GM21825 (cell line): ENCODE results near the gene RBL2.
"Not testable (repeated sequence)": the region's sequence is repeated elsewhere in the genome, so short reads cannot be mapped to it uniquely, and the experiment has no call there.

Source experiments
- ATAC-seq: cut with Tn5 transposase; IDR thresholded peaks from one replicate; pipeline ENCODE4 v1.9.1; 2021; ENCODE audit warnings: mild to moderate bottlenecking, moderate library complexity; ENCODE audit not compliant: unreplicated experiment

Gene RBL2

DNA sequence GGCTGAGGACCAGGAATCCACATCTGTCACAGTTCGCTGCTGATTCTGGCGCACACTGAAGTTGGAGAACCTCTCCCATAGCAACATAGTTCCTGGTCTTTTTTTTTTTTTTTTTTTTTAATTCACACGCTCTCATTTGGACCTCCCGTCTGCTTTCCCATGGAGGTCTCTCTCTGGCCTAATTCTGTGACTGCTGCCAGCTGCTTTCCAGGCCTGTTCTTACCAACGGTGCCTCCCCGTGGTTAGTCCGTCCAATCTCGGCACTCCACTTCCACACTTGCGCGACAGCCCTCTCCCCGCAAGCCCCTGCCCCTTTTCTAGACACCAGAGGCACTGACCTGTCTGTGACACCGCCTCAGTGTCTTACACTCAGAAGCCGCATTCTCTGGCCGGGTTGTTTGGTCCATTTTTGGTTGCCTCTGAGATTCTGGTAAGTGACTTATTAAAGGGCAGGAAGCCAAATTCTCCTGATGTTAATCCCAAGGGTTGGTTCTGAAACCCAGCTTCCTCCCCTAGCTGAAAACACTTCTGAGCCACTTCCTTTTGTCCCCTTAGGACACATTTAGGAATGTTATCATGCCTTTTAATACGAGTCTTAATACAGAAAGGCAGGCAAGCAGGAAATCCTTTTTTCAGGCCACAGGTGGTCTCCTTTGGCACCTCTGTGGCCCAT is 69.9 kb downstream of the RBL2 start:
- no peak for ATAC-seq

DNA sequence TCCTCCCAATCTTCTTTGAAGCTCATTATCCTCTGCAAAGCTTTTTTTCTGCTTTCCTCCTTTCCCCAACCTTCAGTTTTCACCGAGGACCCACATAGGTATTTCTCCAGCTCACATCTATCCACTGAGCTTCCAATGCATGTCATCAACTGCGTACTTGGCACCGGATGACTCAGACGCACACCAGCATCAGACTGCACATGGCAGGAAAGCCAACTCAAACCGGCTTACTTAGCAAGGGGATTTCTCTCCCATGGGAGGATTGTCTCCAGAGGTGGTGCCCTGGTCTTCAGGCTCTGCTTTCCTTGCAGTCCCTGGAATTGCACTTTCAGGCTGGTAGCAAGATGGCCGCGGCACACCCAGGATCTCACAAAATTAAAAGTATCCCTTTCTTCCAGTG is 70.4 kb downstream of the RBL2 start:
- no peak for ATAC-seq

DNA sequence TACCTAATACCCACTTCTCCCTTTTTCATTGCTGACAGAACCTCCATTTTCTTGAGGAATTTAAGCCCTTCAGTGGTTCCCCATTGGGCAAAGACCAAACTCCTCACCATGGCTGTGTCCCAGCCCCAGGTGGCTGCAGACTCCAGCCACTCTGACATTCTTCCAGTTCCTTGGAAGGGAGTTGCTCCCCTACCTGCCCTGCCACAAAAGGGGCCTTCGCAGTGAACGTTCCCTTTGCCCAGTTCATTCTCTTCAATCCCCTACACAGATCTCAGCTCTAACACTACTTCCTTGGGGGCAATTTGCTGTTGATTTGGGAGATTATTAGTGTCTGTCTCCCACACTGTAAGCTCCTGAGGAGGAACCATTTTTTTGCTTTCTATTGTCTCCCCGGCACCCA is 72.0 kb downstream of the RBL2 start:
- no peak for ATAC-seq

DNA sequence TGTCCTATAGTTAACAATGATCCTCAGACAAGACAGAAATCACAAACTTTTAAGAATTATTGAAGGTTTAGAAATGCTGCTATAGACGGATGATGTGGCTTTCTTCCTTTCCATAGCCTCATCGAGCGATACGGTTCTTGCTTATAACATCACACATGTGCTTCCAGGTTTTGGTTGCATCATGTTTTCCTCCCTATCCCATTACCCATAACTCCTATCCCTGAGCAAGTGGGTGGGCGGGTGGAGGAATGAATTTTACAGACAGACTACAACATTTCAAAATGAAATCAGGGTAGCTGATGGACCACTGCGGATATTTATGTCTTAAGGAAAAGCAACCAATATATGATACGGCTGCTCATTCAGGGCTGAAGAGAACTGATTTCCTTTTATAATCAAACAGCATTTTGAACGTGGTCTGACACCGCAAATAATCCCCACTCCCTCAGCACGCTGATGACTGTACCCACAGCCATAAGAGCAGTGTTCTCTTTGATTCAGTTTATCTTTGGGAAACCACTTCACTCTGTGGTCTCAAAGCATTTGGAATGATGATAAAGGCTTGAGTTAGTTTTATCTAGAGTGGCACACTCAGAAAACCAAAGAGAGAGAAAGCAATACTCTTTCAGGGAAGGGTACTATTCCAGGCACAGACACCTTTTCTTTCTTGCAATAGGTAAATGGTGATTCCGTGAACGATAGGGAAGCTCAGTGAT is 73.4 kb downstream of the RBL2 start:
- no peak for ATAC-seq

DNA sequence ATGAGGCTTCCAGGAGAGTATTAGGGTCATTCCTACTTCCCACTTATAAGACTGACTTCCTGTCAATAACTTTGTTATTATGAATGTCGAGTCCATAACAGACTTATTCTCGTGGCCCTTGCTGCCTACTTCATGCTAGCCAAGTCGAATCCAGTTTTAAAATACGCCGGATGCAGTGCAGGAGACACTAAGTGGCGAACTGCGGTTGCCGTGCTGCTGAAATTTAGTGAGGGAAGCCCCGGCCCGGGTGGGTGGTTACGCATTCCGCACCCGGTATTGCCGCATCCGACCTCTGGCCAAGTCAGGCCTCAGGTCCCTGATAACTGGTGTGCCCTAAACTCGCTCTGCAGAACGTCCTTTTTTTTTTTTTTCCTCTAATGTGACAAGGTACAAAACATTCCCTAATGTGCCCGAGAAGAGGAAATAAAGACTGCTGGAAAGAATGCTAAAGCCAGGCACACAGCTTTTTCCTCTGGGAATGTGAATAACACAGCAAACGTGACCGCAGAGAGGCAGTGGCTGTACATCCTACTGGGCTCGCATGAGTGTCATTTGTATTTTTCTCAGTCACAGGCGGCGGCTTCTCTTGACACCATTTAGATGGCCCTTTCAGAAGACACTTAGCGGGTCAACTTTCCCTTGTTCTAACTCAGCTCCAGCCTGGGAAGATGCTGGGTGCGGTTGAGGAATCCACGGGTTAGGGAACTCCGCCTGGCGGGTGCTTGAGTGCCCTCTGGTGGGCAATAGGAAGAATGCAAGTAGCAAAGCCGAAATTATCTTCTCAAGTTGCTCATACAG is 75.8 kb downstream of the RBL2 start:
- ATAC-seq, result no peak

DNA sequence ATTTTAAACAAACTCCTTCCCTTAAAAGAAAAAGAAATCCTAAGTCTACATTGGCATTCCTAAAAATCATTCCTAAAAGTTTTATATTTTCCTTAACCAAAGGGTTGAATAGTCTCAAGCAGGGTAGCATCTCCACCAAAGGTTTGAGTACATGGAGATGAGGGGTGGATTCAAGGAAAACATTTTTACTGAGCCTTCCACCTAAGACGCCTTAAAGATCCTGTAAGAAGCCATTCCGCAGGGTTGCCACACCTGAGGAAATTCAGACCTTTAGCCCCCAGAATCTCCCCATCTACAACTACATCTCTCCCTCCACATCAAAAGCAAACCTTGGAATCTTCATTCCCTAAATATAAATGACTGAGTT is 76.4 kb downstream of the RBL2 start:
- no peak for ATAC-seq

DNA sequence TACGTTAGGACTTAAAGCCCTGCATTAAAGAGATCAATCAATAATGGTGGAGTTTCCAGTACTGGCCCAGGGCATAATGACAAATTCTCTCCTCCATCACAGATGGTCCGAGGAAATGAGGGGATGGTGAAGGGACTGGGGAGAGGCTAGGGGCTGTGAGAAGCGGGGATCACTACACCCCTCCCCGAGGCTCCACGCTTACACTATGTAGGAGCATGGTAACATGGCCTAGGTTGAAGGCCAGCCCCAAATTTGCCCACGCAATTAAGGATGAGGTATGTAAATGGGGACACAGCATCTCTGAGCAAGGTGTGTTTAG is 76.8 kb downstream of the RBL2 start:
- no peak for ATAC-seq

DNA sequence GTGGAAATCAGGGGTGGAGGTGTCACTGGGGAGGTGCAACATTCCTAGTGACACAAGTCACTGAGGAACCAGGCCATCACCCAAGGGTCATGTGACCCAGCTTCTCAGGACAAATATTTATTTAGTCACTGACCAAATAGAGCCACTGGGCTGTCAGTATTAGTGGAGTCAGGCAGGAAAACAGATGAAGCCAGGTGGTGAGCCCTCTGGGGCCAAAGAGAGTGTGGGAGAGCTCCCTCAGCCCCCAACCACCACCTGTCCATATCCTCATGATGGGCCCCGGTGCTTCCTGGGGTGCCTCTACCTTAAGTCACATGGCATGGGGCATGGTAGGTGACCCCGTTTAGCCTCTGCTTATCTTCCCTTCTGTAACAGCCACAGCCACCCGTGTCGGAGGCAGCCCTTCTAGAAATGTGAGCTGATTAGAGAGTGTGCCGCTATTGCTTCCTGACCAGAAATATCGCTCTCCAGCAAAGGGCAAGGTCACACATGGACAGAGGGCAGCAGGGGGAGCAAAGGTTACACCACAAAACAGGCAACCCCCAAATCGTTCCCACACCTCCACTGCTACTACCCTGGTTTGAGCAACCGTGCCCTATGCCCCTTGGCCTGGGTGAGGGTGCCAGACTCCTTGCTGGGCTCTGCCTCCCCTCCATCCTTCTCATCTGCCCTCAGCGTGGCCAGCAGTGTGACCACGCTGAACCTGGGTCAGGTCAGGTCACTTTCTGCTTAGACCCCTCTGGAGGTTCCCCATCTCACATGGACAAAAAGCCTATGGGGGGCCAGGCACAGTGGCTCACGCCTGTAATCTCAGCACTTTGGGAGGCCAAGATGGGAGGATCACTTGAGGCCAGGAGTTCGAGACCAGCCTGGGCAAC is 77.4 kb downstream of the RBL2 start:
- no peak for ATAC-seq

DNA sequence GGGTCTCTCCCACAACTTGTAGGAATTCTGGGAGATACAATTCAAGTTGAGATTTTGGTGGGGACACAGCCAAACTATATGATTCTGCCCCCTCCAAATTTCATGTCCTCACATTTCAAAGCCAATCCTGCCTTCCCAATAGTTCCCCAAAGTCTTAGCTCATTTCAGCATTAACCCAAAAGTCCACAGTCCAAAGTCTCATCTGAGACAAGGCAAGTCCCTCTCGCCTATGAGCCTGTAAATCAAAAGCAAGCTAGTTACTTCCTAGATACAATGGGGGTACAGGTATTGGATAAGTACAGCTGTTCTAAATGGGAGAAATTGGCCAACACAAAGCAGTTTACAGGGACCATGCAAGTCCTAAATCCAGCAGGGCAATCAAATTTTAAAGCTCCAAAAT is 78.5 kb downstream of the RBL2 start:
- ATAC-seq, result not testable (repeated sequence)

DNA sequence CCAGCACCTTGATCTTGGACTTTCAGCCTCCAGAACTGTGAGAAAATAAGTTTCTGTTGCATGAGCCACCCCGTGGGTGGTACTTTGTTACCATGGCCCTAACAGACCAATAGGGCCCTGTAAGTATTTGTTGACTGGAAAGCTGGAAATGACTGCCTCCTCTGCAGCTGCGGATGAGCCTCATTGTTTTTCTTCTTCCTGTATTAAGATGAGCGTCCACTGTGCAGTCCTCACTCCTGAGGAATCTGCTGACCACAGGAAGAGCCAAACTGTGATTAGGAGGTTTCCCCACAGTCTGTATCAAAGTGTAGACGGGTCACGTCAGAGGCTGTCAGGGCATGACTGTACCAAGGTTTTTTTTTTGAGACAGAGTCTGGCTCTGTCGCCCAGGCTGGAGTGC is 81.0 kb downstream of the RBL2 start:
- no peak for ATAC-seq

DNA sequence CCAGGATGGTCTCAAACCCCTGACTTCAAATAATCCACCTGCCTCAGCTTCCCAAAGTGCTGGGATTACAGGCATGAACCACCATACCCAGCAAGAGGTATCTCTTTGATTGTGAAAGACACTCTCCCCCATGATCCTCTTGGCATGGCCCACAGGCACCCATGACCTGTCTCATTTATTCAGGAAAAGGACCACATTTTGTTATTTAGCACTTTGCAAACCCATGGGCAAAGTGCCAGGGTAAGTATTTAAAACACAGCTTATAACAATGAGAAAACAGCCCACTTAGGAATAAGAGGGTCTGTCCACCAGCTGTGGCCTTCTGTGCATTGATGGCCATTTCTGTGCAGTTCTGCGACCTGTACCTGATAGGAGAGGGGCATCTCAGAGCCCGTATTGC is 81.5 kb downstream of the RBL2 start:
- ATAC-seq, result no peak

DNA sequence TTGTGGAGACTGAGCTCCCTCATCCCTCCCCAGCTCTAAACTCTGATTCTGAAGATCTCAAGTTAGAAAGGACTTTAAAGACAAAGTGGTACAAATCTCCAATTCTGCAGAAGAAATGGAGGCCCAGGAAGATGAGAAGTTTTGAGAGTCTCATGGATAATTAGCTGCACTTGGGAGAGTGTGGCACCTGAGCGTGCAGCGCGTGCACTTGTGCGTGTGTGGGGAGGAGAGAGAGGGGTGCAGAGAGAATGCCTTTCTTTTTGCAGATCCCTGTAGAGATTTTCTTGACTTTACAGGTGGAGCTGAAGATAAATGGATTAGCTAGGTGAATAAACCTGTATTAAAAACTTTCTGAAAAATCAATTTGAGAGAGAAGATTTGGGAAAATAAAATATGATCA is 83.6 kb downstream of the RBL2 start:
- ATAC-seq, result no peak

DNA sequence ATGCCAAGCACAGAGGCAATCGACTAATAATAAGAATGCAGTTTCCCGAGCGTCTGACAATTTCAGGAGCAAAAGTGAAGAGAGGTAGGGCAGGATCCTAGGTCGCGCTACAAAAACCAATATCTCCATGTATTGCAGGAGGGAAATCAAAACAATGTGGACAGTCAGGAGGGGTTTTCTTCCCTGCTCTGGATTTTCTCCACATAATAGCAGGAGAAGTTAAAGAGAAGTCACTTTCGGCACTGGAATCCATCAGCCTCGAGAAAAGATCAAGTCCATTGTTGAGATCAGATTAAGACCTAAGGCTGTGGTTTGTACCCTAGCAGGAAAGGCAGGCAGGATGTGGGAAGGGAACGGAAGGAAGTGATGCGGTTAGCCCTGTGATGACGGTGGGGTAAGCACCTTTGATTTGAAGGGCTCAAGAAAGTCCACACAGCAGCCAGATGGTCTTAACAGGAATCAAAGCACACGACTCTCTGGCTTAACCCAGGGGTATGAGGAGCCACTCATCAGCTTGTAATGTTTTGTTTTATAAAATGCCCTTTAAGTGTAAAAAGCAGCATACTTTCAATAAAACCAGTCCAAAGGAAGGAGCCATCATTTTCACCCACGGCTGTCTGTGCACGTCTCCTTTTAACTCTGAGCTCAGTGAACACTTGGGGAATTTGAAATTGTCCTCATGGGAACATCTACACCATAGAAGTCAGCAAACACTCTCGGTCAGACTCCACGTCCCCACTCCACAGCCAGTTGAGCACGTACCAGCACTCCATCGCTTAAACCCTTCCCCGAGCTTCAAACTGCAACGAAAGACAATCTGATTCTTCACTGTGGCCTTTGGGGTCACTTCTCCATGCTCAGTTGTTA is 84.5 kb downstream of the RBL2 start:
- peak; percentile 99 for ATAC-seq

DNA sequence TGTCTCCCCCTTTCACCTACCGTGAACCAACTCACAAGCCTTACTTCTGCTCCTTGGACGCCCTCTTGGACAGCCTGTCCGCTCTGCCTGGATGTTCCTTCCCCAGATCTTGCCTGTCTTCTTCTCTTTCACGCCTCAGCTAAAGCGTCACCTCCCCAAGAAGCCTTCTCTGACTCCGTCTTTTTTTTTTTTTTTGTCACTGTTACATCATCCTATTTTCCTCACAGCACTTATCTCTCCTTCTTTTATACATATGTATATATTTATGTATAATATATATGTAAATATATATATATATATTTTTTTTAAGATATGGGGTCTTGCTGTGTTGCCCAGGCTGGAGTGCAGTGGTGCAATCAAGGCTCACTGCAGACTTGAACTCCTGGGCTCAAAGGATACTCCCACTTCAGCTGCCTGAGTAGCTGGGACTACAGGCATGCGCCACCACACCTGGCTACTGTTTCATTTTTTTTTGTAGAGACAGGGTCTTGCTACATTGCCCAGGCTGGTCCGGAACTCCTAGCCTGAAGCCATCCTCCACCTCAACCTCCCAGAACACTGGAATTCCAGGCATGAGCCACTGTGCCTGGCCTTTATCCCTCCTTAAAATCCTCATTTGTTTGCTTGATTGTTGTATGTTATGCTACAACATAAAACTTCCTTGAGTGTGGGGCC is 85.3 kb downstream of the RBL2 start:
- no peak for ATAC-seq

DNA sequence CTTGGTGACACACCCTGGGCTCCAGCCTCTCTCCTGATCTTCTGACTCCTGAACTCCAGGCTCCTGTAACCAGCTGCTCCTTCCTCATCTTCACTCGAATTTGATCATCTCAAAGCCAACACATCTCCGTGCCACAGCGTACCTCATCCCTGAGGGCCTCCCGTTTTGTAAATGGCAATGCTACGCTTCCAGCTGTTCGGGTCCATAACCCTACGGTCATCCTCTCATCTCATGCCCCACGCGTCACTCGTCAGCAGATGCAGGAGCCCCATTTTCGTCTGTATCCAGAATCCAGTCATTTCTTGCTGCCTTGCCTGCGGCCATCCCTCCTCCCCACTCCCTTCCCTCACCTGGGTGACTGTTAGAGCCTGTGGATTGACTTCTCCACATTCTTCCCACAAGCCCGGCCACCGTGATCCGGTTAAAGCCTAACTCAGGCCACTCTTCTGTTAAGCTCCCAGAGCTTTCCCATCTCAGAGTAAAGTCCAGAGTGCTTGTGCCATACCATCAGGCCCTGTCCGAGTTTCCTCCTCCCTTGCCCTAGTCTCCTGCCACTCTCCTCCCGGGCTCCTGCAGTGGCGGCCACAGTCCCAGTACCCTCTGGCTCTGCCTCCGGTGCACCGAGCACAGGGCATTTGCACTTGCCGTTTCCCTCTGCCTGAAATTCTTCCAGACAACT is 89.0 kb downstream of the RBL2 start:
- no peak for ATAC-seq

DNA sequence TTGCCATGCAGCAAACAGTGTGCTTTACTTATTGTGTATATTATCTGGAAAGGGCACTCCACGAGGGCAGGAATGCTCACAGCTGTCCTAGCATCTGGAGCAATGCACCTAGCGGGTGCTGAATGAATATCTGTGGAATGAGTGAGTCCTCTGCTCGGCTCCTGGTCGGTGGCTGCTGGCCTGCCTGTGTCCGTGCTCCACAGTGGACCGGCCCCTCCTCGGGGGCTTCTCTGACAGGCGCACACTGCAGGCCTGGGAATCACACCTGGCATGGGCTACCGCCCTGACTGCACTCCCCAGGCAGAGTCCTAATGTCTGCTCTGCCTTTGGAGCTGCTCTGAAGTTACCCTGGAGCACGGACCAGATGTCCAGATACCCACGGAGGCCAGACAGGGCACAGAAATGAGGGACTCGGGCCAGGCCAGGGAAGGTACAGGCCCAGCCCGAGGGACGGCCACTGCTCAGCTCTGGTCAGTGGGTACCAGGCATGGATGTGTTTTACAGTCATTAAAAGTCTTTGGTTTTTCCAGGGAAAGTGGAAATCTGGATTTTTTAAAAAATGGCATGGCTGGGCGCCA is 89.8 kb downstream of the RBL2 start:
- ATAC-seq, result no peak

DNA sequence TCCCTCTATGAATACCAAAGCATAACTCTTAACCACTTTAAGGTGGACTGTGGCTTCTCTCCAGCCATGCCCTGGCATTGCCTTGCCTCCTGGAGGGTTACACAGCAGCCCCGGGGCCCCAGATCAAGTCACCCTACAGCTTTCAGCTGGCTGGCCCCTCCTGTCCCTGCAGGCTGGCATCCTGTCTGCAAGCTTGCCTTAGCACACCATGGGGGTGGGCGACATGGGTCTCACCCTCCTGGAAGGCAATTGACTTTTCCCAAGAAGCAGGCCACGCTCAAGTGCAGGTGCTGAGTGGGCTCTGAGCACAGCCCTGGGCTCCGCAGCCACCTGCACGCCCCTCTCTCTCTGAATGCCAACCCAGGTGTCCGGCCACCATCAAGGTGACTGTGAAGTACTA is 94.5 kb downstream of the RBL2 start:
- no peak for ATAC-seq

DNA sequence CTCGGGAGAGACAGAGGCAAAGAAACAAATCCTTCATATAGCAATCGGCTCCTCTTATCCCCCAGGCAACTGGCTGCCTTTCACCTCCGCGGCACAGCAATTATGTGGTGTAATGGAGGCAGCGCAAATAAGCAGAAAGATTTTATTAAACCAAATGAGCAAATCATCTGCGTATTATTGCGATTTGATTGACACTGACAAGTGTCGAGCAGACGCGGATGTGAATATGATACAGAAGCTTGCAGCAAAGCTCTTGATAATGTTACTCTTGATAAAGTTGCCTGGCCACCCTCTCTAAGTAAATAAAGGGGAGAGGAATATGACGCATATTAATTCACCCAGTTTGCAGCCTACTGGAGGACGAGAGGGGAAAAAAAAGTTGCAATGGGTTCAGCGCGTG is 95.2 kb downstream of the RBL2 start:
- ATAC-seq, result no peak

DNA sequence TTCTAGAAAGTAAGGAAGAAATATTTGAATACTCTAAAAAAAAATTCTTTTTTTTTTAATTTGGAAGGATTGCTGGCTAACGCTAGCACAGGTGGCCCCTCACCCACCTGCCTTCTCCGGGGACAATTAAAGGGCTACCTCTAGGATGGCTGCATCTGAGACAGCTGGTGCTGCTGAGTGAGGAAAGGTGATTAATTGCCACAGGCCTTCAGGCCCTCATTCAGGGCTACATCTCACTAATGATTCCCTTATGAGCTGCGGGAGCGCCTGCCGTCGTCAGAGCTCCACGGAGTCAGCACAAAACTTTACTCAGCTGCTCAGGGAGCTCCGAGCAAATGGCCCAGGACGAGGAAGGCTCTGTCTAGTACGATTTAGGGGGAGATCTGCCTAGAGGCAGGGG is 95.8 kb downstream of the RBL2 start:
- no peak for ATAC-seq
